ENCODE data around the gene NUP107.

DNA sequence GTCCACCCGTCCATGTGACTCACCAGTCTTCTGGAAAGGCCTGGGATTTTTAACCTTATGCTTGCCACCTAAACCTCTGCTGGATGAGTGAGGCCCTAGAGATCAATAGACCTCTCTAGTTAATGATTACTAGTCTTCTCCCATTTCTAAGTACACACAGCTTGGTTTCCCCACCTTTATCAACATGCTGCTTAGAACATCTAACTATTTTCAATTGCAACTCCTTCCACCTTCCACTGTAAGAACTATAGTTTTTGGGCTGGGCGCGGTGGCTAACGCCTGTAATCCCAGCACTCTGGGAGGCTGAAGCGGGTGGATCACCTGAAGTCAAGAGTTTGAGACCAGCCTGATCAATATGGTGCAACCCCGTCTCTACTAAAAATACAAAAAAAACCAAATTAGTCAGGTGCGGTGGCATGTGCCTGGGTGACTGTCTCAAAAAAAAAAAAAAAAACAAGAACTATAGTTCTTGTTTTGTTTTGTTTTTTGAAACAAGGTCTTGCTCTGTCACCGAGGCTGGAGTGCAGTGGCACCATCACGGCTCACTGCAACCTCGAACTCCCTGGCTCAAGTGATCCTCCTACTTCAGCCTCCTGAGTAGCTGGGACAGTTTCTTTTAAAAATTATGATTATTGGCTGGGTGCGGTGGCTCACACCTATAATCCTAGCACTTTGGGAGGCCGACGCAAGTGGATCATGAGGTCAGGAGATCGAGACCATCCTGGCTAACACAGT, 102.5 kb downstream of the NUP107 start:
- TF ChIP-seq, protein P1, sequence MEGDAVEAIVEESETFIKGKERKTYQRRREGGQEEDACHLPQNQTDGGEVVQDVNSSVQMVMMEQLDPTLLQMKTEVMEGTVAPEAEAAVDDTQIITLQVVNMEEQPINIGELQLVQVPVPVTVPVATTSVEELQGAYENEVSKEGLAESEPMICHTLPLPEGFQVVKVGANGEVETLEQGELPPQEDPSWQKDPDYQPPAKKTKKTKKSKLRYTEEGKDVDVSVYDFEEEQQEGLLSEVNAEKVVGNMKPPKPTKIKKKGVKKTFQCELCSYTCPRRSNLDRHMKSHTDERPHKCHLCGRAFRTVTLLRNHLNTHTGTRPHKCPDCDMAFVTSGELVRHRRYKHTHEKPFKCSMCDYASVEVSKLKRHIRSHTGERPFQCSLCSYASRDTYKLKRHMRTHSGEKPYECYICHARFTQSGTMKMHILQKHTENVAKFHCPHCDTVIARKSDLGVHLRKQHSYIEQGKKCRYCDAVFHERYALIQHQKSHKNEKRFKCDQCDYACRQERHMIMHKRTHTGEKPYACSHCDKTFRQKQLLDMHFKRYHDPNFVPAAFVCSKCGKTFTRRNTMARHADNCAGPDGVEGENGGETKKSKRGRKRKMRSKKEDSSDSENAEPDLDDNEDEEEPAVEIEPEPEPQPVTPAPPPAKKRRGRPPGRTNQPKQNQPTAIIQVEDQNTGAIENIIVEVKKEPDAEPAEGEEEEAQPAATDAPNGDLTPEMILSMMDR (conservative IDR thresholded peaks at IDR 0.05), result no peak
- TF ChIP-seq ZFX (IDR thresholded peaks at IDR 0.05), result no peak

All from C4-2B (cell line).